Measurements from ENCODE around the gene RAB4A. TPM values are rescaled to one million over a fixed set of nuclear protein-coding genes. Genes with fewer than 3 reads are reported as not detected.

Gene RAB4A
- total and polyA plus RNA-seq, 2 of the 8 experiments (the other 6 are each of a cell fraction or from before 2014, with no cell fraction given): 13.3 to 68.8 TPM

GRCh38 chr1:229326601-229327000, 55.7 kb downstream of the RAB4A start:
- peaks cover 3 to 35% (median 6%) of the 10 kb centered on the region in 4 experiments; a peak in 4 of 8 replicates for H3K36me3 ChIP-seq (ENCODE audit: control insufficient read depth in 2 of 4, insufficient read depth in 4 of 4, low read length in 3 of 4)
- no peak overlapping the region for H3K4ac ChIP-seq (replicated peaks; ENCODE audit: insufficient read length, low read depth, low read length)
- H4K8ac ChIP-seq (ENCODE audit: extremely low read depth, insufficient read depth, low read length): no peak overlapping the region
- no peaks in the 10 kb centered on the region for H4K20me1 ChIP-seq (replicated peaks in 1 of 2; ENCODE audit: control insufficient read depth in 1 of 2, insufficient read depth in 2 of 2, low read length in 2 of 2)
- peaks cover 0 to 23% of the 10 kb centered on the region in 2 experiments; a peak in 1 of 4 replicates for H3K79me2 ChIP-seq (ENCODE audit: control insufficient read depth in 1 of 2, insufficient read depth in 2 of 2, low read length in 2 of 2)
- FAIRE-seq (no peak), DNase-seq (ENCODE audit: low read depth in 1 of 2, low spot score in 2 of 2) (no peak)
- H3K23ac ChIP-seq (ENCODE audit: insufficient read length): no peak overlapping the region
- no peak overlapping the region for H2AK5ac ChIP-seq (ENCODE audit: low read depth, low read length)
- H3K79me1 ChIP-seq (ENCODE audit: low read depth, low read length): peaks cover 4% of the 10 kb centered on the region; the same call in 1 of the 2 replicates
- no peak overlapping the region for H3K56ac ChIP-seq (replicated peaks; ENCODE audit: insufficient read length, low read depth, low read length)
- no peak overlapping the region for H3K14ac ChIP-seq (ENCODE audit: insufficient read length)
- H2BK12ac ChIP-seq (ENCODE audit: low read depth, low read length): no peak overlapping the region
- no peaks in the 10 kb centered on the region for H3K23me2 ChIP-seq (ENCODE audit: low read depth, low read length)
- no peak overlapping the region for H3K18ac ChIP-seq (ENCODE audit: extremely low read depth, low read length)
- no peak overlapping the region for H2BK120ac ChIP-seq (replicated peaks; ENCODE audit: low read depth, low read length)
- H3K27ac ChIP-seq (ENCODE audit: low read depth, low read length): no peak overlapping the region
- H3K4me2 ChIP-seq (ENCODE audit: insufficient read depth in 1 of 2, low read depth in 2 of 2, low read length in 2 of 2): no peak overlapping the region
- H3K4me1 ChIP-seq (replicated peaks in 1 of 4; ENCODE audit: control insufficient read depth in 3 of 4, insufficient read depth in 4 of 4, low read length in 3 of 4): 0 out of 7 replicates have a peak, but pooled peaks cover 0 to 3% (median 0%) of the 10 kb centered on the region in 4 experiments
- H3K9ac ChIP-seq (replicated peaks in 1 of 4; ENCODE audit: extremely low read depth in 1 of 4, low read depth in 3 of 4, low read length in 3 of 4): no peak overlapping the region
- WGBS, 2 experiments (ENCODE audit: extremely low coverage in 1 of 2, insufficient coverage in 1 of 2, insufficient read length in 1 of 2, insufficient replicate concordance in 2 of 2, low coverage in 1 of 2, low lambda C conversion rate in 2 of 2, missing lambda C conversion rate in 1 of 2): 91% methylated on average over 12 of the region's 12 CpGs; no CpG with 5 or more reads in 1 of the 2 experiments
- no peak overlapping the region for H4K91ac ChIP-seq (replicated peaks; ENCODE audit: insufficient read length, low read length)
- ChIA-PET CTCF (ENCODE audit: partially characterized antibody) (no interaction called here), POLR2A (ENCODE audit: partially characterized antibody) (interaction anchor here (1.4 kb wide), 1 partner anchor 9 kb away, joined by 3 read pairs; no protein-coding TSS in a partner anchor)
- no peak overlapping the region for H2BK5ac ChIP-seq (ENCODE audit: low read depth, low read length)
- H3K4me3 ChIP-seq (ENCODE audit: extremely low read depth in 1 of 4, insufficient read depth in 2 of 4, low read depth in 3 of 4, low read length in 4 of 4): no peak overlapping the region
- no peak overlapping the region for H2BK20ac ChIP-seq (ENCODE audit: low read length)
- H3K9me3 ChIP-seq (ENCODE audit: insufficient read depth in 2 of 2, low read depth in 1 of 2, low read length in 1 of 2): no peaks in the 10 kb centered on the region
- no peak overlapping the region for H4K5ac ChIP-seq (ENCODE audit: insufficient read length, low read depth, low read length)
- H2AFZ ChIP-seq (ENCODE audit: low read length): no peak overlapping the region
- no peaks in the 10 kb centered on the region for H3K27me3 ChIP-seq (replicated peaks in 1 of 4; ENCODE audit: control insufficient read depth in 3 of 4, extremely low read depth in 1 of 4, insufficient read depth in 3 of 4, low read length in 3 of 4)
- H2BK15ac ChIP-seq (ENCODE audit: low read length): no peak overlapping the region
- TF ChIP-seq, protein P1, sequence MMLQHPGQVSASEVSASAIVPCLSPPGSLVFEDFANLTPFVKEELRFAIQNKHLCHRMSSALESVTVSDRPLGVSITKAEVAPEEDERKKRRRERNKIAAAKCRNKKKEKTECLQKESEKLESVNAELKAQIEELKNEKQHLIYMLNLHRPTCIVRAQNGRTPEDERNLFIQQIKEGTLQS (IDR thresholded peaks at IDR 0.05; ENCODE audit: insufficient read depth, low read depth, low read length): no peak
